ENCODE results near the gene EPO.

The EPO gene

DNA sequence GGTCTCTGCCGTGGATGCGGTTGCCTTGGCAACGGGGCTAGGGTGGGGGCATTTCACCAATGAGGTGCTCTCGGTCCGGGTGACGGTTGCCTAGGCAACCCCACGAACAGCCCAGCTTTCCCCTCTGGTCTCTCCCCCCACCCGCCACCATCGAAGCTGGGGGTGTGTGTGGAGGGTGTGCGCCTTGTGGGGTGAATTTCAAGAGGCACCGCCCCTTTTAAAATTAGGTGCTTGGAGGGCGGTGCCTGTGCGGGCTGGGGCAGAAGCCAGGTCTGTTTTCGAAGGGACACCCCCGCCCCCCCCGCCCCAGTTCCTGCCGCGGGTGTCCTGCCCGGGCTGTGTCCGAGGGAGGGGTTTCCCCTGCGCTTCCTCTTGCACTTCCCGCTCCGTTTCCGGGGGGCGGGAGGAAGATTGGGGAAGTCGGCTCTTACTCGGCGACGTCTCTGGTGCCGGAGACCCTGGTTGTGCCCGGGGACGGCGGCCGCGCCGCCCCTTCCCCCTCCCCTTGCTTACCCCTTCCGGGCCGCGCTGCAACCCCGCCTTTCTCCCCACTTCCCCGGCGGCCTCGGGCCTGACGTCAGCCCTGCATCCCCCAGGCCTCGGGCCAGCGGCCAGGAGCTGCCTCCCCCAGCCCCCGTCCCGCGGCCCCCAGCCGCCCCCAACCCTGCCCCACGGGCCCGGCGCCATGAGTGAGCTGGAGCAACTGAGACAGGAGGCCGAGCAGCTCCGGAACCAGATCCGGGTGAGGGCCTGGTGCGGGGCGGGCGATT is 44.5 kb upstream of the EPO start:
- TF ChIP-seq, protein P1, sequence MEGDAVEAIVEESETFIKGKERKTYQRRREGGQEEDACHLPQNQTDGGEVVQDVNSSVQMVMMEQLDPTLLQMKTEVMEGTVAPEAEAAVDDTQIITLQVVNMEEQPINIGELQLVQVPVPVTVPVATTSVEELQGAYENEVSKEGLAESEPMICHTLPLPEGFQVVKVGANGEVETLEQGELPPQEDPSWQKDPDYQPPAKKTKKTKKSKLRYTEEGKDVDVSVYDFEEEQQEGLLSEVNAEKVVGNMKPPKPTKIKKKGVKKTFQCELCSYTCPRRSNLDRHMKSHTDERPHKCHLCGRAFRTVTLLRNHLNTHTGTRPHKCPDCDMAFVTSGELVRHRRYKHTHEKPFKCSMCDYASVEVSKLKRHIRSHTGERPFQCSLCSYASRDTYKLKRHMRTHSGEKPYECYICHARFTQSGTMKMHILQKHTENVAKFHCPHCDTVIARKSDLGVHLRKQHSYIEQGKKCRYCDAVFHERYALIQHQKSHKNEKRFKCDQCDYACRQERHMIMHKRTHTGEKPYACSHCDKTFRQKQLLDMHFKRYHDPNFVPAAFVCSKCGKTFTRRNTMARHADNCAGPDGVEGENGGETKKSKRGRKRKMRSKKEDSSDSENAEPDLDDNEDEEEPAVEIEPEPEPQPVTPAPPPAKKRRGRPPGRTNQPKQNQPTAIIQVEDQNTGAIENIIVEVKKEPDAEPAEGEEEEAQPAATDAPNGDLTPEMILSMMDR (IDR thresholded peaks at IDR 0.05; ENCODE audit: low read depth, low read length), result no peak
- peak overlapping the region; percentile 95 for H3K4me3 ChIP-seq (ENCODE audit: low read depth, low read length)

DNA sequence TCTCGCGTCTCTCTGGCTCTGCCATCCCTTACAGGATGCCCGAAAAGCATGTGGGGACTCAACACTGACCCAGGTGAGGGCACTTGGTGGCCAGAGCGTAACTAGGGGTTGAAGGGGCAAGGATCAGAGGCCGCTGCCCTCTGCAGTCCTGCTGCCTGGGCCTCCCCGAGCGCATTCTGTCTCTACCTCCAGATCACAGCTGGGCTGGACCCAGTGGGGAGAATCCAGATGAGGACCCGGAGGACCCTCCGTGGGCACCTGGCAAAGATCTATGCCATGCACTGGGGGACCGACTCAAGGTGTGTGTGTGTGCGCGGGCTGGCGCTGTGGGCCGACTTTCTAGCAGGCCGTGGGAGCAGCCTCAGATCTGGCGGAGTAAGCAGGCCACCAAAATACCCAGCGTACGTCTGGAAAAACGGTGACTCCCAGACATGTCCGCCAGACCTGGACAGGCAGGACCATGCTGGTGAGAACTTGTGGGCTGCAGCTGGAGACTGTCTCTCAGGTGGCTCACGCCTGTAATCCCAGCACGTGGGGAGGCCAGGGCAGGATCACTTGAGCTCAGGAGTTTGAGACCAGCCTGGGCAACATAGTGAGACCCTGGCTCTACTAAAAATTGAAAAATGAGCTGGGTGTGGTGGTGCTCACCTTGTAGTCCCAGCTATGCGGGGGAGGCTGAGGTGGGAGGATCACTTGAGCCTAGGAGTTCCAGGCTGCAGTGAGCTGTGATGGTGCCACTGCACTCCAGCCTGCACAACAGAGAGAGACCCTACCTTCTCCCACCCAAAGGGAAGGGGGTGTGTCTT is 43.6 kb upstream of the EPO start:
- H3K4me3 ChIP-seq (ENCODE audit: low read depth, low read length), result peak overlapping the region; percentile 95
- TF ChIP-seq, protein P1 (IDR thresholded peaks at IDR 0.05; ENCODE audit: low read depth, low read length), result no peak

DNA sequence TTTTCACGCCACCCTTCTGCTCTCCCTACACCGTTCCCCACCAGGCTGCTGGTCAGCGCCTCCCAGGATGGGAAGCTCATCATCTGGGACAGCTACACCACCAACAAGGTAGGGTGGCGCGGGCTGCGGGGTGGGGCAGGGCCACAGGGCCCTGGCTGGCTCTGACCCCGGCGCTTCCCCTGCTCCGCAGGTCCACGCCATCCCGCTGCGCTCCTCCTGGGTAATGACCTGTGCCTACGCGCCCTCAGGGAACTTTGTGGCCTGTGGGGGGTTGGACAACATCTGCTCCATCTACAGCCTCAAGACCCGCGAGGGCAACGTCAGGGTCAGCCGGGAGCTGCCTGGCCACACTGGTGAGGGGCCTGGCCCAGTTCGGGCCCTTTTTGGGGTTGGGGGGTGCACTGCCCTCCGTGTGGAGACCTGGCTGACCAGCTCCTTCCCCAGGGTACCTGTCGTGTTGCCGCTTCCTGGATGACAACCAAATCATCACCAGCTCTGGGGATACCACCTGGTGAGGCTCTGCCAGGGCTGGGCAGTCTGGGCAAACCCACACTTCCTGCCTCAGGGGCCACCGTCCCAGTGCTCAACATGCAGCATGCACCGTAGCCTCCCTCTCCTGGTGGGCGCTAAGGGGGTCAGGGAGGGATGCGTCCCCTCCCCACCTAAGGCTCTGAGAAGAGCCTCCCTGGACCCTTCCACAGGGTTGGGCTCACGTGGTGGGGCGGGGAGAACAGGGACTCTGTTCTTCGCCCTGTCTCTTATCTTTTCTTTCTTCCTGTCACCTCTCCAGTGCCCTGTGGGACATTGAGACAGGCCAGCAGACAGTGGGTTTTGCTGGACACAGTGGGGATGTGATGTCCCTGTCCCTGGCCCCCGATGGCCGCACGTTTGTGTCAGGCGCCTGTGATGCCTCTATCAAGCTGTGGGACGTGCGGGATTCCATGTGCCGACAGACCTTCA is 42.7 kb upstream of the EPO start:
- no peak overlapping the region for H3K4me3 ChIP-seq (ENCODE audit: low read depth, low read length)
- TF ChIP-seq, protein P1 (IDR thresholded peaks at IDR 0.05; ENCODE audit: low read depth, low read length), result no peak

DNA sequence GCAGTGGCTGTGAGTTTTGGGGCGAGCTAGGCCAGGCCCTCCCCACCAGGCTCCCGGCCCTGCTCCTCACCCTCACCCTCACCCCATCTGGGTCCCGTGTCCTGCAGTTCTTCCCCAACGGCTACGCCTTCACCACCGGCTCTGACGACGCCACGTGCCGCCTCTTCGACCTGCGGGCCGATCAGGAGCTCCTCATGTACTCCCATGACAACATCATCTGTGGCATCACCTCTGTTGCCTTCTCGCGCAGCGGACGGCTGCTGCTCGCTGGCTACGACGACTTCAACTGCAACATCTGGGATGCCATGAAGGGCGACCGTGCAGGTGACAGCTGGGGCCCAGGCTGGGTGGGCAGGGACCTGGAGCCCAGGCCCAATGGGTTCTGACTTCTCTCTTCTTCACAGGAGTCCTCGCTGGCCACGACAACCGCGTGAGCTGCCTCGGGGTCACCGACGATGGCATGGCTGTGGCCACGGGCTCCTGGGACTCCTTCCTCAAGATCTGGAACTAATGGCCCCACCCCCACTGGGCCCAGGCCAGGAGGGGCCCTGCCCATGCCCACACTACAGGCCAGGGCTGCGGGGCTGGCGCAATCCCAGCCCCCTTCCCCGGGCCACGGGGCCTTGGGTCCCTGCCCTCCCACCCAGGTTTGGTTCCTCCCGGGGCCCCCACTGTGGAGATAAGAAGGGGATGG is 41.8 kb upstream of the EPO start:
- TF ChIP-seq, protein P1 (IDR thresholded peaks at IDR 0.05; ENCODE audit: low read depth, low read length), result no peak
- H3K4me3 ChIP-seq (ENCODE audit: low read depth, low read length), result no peak overlapping the region

DNA sequence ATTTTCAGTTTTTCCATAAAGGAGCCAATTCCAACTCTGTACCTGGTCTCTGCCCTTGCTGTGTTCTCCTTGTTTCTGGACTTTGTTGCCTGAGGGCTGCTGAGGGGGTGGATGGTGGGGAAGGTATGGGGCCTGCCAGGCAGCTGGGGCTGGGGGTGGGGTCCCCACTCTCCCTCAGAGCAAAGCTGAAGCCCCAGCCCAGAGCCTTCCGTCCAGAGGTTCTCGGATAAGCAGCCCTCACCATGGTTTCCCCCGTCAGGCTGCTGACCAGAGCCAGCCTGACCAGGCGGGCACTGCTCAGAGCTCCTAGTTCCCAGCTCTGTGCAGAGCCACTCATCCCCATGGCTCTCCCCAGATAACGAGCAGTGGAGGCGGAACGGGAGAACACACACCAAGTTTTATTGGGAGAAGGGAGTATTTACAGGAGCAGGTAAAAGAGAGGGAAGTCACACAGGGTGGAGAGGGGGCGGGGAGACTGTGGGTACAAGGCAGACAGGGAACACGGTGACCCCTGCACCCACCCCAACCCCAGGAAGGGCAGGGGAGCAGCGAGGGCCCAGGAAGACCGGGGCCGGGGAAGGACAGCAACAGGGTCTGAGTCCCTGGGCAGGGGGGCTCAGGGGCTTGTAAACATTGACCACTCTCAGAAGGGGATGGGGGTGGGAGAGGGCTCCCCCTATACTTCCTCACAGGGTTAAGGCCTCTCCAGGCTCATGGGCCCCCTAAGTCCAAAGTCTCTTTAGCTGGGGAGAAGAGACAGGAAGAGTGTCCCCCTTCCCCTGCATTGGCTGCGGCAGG is 40.9 kb upstream of the EPO start:
- no peak overlapping the region for H3K4me3 ChIP-seq (ENCODE audit: low read depth, low read length)
- TF ChIP-seq, protein P1 (IDR thresholded peaks at IDR 0.05; ENCODE audit: low read depth, low read length), result no peak

Data from WI38 (cell line).